HL-60 (cell line): ENCODE data around the gene HVCN1.

Source experiments
- DNase-seq, 2 experiments: peaks; one replicate each; pipeline ENCODE4 v3.0.0-alpha.2; 2010 to 2020; ENCODE audit warnings: low read depth in 1 of 2, low spot score in 1 of 2
- H3K27ac ChIP-seq: fragments of 250-450 bp; sonication (Bioruptor Pico); replicated peaks from 2 replicates; pipeline ENCODE4 v1.5.1; 2020; ENCODE audit warnings: mild to moderate bottlenecking, moderate library complexity
- H3K27me3 ChIP-seq: fragments of 250-450 bp; sonication (Bioruptor Pico); 2 replicates; pipeline ENCODE4 v1.5.1; 2021; ENCODE audit warnings: mild to moderate bottlenecking, moderate library complexity; ENCODE audit not compliant: insufficient read depth, poor library complexity, severe bottlenecking
- H3K4me3 ChIP-seq: replicated peaks from 2 replicates; pipeline ENCODE4 v1.5.1; 2011; ENCODE audit warnings: mild to moderate bottlenecking, control low read depth, low read length; ENCODE audit not compliant: insufficient read depth
- CTCF ChIP-seq: IDR thresholded peaks from one replicate; pipeline ENCODE4 v1.5.1; 2011; ENCODE audit warnings: low read length, control low read depth, inconsistent platforms; ENCODE audit not compliant: insufficient read depth
- GABPA ChIP-seq: IDR thresholded peaks from 2 replicates; pipeline ENCODE4 v1.6.1; 2012; ENCODE audit warnings: low read depth
- POLR2AphosphoS5 ChIP-seq: IDR thresholded peaks from 2 replicates; pipeline ENCODE4 v1.6.1; 2012; ENCODE audit warnings: low read depth
- REST ChIP-seq: IDR thresholded peaks from 2 replicates; pipeline ENCODE4 v1.6.1; 2012; ENCODE audit warnings: low read depth; ENCODE audit not compliant: insufficient replicate concordance
- SPI1 ChIP-seq: IDR thresholded peaks from 2 replicates; pipeline ENCODE4 v1.6.1; 2012; ENCODE audit warnings: low read depth, mild to moderate bottlenecking, borderline replicate concordance

Gene HVCN1

GRCh38 chr12:110637869-110638441 lies 51.0 kb downstream of the HVCN1 start:
- Histone ChIP-seq H3K27ac (no peak overlapping the region), H3K27me3 (no peaks in the 10 kb centered on the region), H3K4me3 (no peak overlapping the region)
- DNase-seq = no peak
- TF ChIP-seq SPI1 (no peak), CTCF (no peak), GABPA (no peak), POLR2AphosphoS5 (no peak), REST (no peak)

GRCh38 chr12:110636516-110636915 lies 52.4 kb downstream of the HVCN1 start:
- TF ChIP-seq SPI1 = no peak
- no peak for TF ChIP-seq CTCF
- no peak for TF ChIP-seq GABPA
- no peak for TF ChIP-seq REST
- peak in 1 of 2 experiments; percentile 39 for DNase-seq
- H3K4me3 ChIP-seq = no peak overlapping the region
- no peak overlapping the region for H3K27ac ChIP-seq
- no peaks in the 10 kb centered on the region for H3K27me3 ChIP-seq

DNA sequence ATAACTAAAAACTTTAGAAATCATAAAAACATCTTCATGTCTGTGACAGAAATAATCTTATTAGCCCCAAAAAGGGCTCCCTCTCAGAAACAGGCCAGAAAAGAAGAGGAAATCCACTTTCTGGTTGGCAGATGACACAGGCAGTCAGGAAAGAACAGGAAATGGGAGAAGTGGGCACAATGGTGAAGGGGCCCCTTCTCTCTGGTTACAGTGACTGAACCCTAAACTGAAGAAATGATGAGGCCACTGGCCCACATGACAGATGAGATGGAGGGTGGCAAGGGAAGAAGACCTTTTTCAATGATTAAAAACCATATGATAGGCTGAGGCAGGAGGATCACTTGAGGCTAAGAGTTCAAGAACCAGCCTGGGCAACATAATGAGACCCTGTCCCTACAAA lies 53.9 kb downstream of the HVCN1 start:
- H3K27me3 ChIP-seq = no peaks in the 10 kb centered on the region
- TF ChIP-seq REST = no peak
- TF ChIP-seq POLR2AphosphoS5 = no peak
- TF ChIP-seq CTCF = no peak
- TF ChIP-seq SPI1 = no peak
- no peak for TF ChIP-seq GABPA
- DNase-seq = no peak
- no peak overlapping the region for H3K4me3 ChIP-seq
- H3K27ac ChIP-seq = no peak overlapping the region
